GM21717 (cell line): ENCODE results near the gene CERS2.

Experiments used
- ATAC-seq: cut with Tn5 transposase; IDR thresholded peaks from one replicate; pipeline ENCODE4 v1.9.1; 2021; ENCODE audit warnings: mild to moderate bottlenecking, moderate library complexity; ENCODE audit not compliant: unreplicated experiment

The CERS2 gene

DNA sequence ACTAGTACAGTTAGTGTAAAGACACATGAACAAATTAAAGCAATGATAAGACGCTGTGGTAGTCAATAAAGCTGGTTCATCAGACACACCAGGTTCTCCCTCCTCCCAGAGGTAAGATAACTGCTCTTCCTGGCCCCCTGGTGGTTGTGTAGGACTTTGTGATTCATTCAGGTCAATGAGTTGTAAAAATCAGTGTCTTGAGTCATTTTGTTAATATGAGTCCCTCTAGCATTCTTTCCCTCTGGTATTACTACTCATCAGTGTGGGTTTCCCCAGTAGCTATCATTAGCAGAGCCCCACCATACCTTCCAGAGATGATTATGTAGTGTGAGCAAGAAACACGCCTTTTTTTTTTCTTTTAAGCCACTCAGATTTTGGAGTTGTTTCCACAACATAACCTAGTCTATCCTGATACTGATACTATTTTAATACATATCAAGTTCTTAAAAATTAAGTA, 52.1 kb downstream of the CERS2 start:
- ATAC-seq, result peak; percentile 48

GRCh38 chr1:150917387-150917786, 57.2 kb downstream of the CERS2 start:
- ATAC-seq, result no peak
